ENCODE results near the gene SPPL3. TPM values are rescaled to one million over a fixed set of nuclear protein-coding genes. Genes with fewer than 3 reads are reported as not detected.

The SPPL3 gene
- polyA plus RNA-seq, 1 experiment: 22.1 TPM

- no peak overlapping the region for H3K4me3 ChIP-seq (ENCODE audit: low read depth, low read length)
- POLR2A ChIA-PET: interaction anchor here (0.5 kb wide), 1 partner anchor 92 kb away, joined by 3 read pairs; no protein-coding TSS in a partner anchor
- H3K9me3 ChIP-seq (ENCODE audit: control insufficient read depth, insufficient read depth, low read length): no peaks in the 10 kb centered on the region; the same call in 1 of the 2 replicates
- TF ChIP-seq CTCF (IDR thresholded peaks at IDR 0.05; ENCODE audit: low read depth, low read length): no peak
- peaks cover 2% of the 10 kb centered on the region for H3K27me3 ChIP-seq (ENCODE audit: control insufficient read depth, insufficient read depth, low read length)
- DNase-seq (ENCODE audit: low read depth, low spot score): no peak
- H3K27ac ChIP-seq (ENCODE audit: low read depth, low read length): no peak overlapping the region
- CTCF ChIA-PET: interaction anchor here (2.6 kb wide), 1 partner anchor 231 kb away, joined by 16 read pairs; no protein-coding TSS in a partner anchor
These were observed 164.1 kb downstream of the SPPL3 start for GRCh38 chr12:120739821-120740613.

GRCh38 chr12:120739031-120739762, 165.0 kb downstream of the SPPL3 start:
- POLR2A ChIA-PET: interaction anchor here (0.5 to 0.6 kb wide), 2 partner anchors 26 to 91 kb away, joined by 3 to 7 read pairs; no protein-coding TSS in a partner anchor
- peaks cover 2% of the 10 kb centered on the region for H3K27me3 ChIP-seq (ENCODE audit: control insufficient read depth, insufficient read depth, low read length)
- CTCF ChIA-PET: interaction anchor here (2.6 kb wide), 1 partner anchor 232 kb away, joined by 16 read pairs; no protein-coding TSS in a partner anchor
- no peak overlapping the region for H3K4me3 ChIP-seq (ENCODE audit: low read depth, low read length)
- TF ChIP-seq CTCF (IDR thresholded peaks at IDR 0.05; ENCODE audit: low read depth, low read length): no peak
- no peak overlapping the region for H3K27ac ChIP-seq (ENCODE audit: low read depth, low read length)
- H3K9me3 ChIP-seq (ENCODE audit: control insufficient read depth, insufficient read depth, low read length): no peaks in the 10 kb centered on the region; the same call in 1 of the 2 replicates
- DNase-seq (ENCODE audit: low read depth, low spot score): no peak

GRCh38 chr12:120738252-120739030, 165.7 kb downstream of the SPPL3 start:
- Histone ChIP-seq H3K4me3 (ENCODE audit: low read depth, low read length) (no peak overlapping the region), H3K9me3 (ENCODE audit: control insufficient read depth, insufficient read depth, low read length) (no peaks in the 10 kb centered on the region; the same call in 1 of the 2 replicates), H3K27ac (ENCODE audit: low read depth, low read length) (no peak overlapping the region), H3K27me3 (ENCODE audit: control insufficient read depth, insufficient read depth, low read length) (peaks cover under 1% of the 10 kb centered on the region)
- CTCF ChIA-PET: interaction anchor here (0.7 to 2.6 kb wide), 2 partner anchors 9 to 233 kb away, joined by 4 to 16 read pairs; no protein-coding TSS in a partner anchor
- no peak for DNase-seq (ENCODE audit: low read depth, low spot score)
- TF ChIP-seq CTCF (IDR thresholded peaks at IDR 0.05; ENCODE audit: low read depth, low read length): no peak
- POLR2A ChIA-PET: interaction anchor here (0.6 kb wide), 1 partner anchor 27 kb away, joined by 7 read pairs; no protein-coding TSS in a partner anchor

GRCh38 chr12:120737557-120738251, 166.5 kb downstream of the SPPL3 start:
- DNase-seq (ENCODE audit: low read depth, low spot score): no peak

More at GRCh38 chr12:120737557-120738251, 166.5 kb downstream of the SPPL3 start:
- H3K27ac ChIP-seq (ENCODE audit: low read depth, low read length): no peak overlapping the region
- H3K27me3 ChIP-seq (ENCODE audit: control insufficient read depth, insufficient read depth, low read length): no peaks in the 10 kb centered on the region
- H3K4me3 ChIP-seq (ENCODE audit: low read depth, low read length): no peak overlapping the region
- POLR2A ChIA-PET: interaction anchor here (0.6 kb wide), 1 partner anchor 186 kb away, joined by 7 read pairs; no protein-coding TSS in a partner anchor
- no peaks in the 10 kb centered on the region; the same call in 1 of the 2 replicates for H3K9me3 ChIP-seq (ENCODE audit: control insufficient read depth, insufficient read depth, low read length)
- peak; percentile 51 for TF ChIP-seq CTCF (IDR thresholded peaks at IDR 0.05; ENCODE audit: low read depth, low read length)
- CTCF ChIA-PET: interaction anchor here (0.7 to 2.6 kb wide), 2 partner anchors 10 to 234 kb away, joined by 4 to 16 read pairs; no protein-coding TSS in a partner anchor
